Peyer's patch (tissue), 4 donors: ENCODE results near the gene SMKR1.

Experiments used
- POLR2A ChIP-seq, 2 donors: fragments of 450-650 bp; IDR thresholded peaks; one replicate each; pipeline ENCODE4 v1.5.1; 2017; ENCODE audit warnings: antibody characterized with exemption in 2 of 2, mild to moderate bottlenecking in 2 of 2, moderate library complexity in 2 of 2
- TF ChIP-seq, protein P1 (sequence below), 6 experiments: fragments of 450-650 bp in 4 of 6; fragments of 200-600 bp in 2 of 6; sonication (generic) in 1 of 6; IDR thresholded peaks; one replicate each; pipeline ENCODE4 v1.5.1; 2017 to 2019; ENCODE audit warnings: antibody characterized with exemption in 6 of 6, mild to moderate bottlenecking in 3 of 6, moderate library complexity in 1 of 6

DNA sequence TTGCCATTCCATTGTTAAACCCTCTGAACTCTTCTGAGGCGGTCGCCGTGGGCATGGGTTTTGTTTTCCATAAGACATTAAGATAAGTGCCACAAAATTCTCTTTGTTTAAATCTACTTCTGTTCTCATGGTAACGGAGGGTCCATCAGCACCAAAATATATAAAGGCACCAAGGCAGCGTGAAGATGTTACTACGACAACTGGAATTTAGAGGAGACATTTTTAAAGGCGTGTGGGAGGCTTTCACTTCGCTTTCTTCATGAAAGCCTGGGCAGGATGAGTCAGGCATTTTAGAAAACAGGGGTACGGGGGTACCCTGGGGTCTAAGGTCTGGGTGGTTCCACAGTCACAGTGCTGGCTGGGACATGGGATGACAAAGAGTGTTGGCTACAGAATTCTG is 34.0 kb downstream of the SMKR1 start:
- TF ChIP-seq, protein P1, sequence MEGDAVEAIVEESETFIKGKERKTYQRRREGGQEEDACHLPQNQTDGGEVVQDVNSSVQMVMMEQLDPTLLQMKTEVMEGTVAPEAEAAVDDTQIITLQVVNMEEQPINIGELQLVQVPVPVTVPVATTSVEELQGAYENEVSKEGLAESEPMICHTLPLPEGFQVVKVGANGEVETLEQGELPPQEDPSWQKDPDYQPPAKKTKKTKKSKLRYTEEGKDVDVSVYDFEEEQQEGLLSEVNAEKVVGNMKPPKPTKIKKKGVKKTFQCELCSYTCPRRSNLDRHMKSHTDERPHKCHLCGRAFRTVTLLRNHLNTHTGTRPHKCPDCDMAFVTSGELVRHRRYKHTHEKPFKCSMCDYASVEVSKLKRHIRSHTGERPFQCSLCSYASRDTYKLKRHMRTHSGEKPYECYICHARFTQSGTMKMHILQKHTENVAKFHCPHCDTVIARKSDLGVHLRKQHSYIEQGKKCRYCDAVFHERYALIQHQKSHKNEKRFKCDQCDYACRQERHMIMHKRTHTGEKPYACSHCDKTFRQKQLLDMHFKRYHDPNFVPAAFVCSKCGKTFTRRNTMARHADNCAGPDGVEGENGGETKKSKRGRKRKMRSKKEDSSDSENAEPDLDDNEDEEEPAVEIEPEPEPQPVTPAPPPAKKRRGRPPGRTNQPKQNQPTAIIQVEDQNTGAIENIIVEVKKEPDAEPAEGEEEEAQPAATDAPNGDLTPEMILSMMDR (IDR thresholded peaks at IDR 0.05) = no peak
- no peak for TF ChIP-seq POLR2A (IDR thresholded peaks at IDR 0.05)
